ENCODE measurements around the gene NDUFB7.
"Not testable (repeated sequence)": the region's sequence is repeated elsewhere in the genome, so short reads cannot be mapped to it uniquely, and the experiment has no call there.

The NDUFB7 gene

DNA sequence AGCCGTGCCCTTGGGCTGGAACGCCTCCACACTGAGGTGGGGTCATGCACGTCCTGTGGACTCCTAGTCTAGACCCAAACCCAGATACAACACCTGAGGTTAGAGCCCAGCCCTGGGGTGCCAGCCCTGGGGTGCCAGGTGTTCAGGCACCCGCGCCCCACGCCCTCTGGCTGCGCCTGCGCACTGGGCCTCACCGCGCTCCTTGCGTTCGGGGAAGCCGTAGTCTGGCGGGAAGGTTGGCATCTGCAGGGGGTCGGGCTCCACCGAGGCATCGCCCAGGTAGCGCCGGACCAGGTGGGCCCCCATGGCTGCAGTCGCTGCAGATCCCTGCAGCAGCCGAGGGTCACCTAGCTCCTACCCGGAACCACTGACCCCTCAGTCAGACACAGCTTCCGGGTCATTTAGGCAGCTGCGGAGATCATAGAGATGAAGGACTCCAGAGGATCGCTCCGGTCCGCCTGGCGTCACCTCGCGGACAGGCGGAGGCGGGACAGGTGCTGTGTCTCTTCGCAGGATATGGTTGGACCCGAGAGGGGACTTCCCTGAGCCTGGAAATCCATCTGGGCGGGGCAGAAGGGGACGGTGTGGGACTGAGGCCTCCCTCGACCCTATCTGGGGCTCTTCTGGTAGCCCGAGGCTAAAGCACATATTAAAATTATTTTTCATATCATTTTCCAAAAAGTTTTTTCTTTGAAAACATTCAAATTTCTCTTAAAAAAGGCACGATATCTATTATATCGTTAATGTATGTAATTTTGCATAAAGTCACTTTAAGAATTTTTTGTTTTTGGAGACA, at the start of gene NDUFB7:
Gene NDUFB7, minus strand, starts transcription at position 372 of the 796 bp plus-strand sequence. Its CDS starts 66 bp downstream, at position 306.
- peak; percentile 69 for DNase-seq

- DNase-seq, result no peak
These were observed 47.5 kb upstream of the NDUFB7 start for GRCh38 chr19:14619404-14619803.

DNA sequence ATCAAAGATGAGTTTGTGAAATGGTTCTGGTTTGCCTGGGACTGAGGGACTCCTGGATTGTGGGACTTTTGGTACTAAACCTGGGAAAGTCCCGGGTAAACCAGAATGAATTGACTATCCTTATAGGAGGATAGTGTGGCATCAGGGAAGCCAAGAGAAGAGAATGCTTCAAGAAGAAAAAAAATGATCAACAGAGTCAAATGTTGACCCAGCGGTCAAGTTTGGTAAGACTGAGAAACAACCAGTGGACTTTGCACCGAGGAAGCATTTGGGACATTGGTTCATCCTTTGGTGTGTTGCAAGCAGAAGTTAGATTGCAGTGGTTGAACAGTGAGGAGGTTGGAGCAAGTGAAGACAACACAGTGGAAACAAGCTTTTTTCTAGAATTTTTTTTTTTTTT, 44.5 kb upstream of the NDUFB7 start:
- no peak for DNase-seq

- no peak for DNase-seq
These were observed 43.8 kb upstream of the NDUFB7 start for GRCh38 chr19:14615623-14616022.

- DNase-seq, result no peak
These were observed 42.2 kb upstream of the NDUFB7 start for GRCh38 chr19:14614099-14614412.

DNA sequence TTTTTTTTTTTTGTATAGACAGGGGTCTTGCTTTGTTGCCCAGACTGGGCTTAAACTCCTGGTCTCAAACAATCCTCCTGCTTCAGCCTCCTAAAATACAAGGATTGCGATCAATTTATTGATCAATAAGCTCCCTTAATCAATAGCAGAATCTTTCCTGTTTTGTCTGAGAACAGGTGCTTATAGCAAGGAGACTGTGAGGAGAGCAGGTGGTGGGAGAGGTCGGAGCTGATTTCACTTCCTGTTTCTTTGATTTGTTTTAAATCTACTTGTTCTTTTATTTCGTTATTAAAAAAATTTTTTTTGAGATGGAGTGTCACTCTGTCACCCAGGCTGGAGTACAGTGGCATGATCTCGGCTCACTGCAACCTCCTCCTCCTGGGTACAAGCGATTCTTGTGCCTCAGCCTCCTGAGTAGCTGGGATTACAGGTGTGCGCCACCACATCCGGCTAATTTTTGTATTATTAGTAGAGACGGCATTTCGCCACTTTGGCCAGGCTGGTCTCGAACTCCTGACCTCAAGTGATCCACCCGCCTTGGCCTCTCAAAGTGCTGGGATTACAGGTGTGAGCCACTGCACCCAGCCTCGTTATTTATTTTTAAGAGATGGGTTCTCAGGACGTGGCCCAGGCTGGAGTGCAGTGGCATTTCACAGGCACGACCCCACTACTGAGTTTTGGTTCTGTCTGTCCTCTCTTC, 41.7 kb upstream of the NDUFB7 start:
- DNase-seq, result not testable (repeated sequence)

DNA sequence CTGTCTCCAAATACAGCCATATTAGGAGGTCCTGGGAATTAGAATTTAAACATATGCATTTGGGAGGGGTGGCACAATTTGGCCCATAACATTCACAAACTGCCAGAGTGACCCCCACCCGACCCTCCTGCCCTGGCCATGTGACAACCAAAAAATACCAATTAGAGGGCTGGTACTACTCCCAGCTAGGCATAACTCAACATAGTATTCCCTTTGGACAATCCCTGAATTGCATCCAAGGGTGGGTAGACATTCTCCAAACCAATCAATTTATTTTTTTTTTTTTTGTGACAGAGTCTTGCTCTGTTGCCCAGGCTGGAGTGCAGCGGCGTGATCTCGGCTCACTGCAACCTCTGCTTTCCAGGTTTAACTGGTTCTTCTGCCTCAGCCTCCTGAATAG, 40.8 kb upstream of the NDUFB7 start:
- no peak for DNase-seq

DNA sequence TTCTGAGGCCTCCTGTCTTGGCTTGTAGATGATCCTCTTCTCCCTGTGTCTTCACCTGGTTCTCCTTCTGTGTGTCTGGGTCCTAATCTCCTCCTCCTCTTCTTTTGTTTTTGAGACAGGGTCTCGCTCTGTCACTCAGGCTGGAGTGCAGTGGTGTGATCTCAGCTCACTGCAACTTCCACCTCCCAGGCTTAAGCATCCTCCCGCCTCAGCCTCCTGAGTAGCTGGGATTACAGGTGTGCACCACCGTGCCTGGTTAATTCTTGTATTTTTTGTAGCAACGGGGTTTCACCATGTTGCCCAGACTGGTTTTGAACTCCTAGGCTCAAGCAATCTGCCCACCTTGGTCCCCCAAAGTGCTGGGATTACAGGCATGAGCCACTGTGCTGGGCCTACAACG, 40.4 kb upstream of the NDUFB7 start:
- DNase-seq, result not testable (repeated sequence)

DNA sequence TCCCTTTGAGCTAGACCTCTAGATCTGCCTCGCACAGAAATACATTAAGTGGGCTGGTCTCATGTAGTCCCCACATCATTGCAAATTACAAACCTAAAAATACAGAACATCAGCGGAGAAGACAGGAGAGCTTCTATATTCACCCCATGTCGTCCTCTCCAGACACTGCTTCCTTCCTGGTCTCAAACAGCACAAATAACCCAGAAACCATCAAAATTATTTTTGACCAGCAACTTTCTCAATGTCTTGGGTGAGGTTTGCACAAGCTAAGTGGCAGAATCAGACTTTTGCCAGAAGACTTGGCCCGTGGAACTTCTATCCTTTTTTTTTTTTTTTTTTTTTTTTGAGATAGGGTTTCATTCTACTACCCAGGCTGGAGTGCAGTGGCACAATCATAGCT, 39.2 kb upstream of the NDUFB7 start:
- DNase-seq, result no peak

DNA sequence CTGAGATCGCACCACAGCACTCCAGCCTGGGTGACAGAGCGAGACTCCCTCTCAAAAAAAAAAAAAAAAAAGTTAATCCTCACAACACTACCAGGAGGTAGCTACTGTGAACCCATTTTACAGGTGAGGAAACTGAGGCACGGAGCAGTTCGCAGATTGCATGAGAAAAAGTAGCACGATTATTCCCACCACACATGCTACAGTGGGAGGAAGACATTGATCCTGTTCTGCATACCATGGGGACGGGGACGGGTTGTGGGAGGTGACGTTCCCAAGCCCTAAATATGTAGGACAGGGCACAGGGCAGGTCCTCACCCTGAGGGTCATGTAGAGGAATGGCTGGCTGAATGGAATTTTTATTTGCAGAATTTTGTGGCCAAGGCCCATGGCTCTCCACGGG, 34.8 kb upstream of the NDUFB7 start:
- DNase-seq, result no peak

GRCh38 chr19:14603990-14604387, 32.1 kb upstream of the NDUFB7 start:
- no peak for DNase-seq

- no peak for DNase-seq
These were observed 27.8 kb upstream of the NDUFB7 start for GRCh38 chr19:14599548-14600147.

DNA sequence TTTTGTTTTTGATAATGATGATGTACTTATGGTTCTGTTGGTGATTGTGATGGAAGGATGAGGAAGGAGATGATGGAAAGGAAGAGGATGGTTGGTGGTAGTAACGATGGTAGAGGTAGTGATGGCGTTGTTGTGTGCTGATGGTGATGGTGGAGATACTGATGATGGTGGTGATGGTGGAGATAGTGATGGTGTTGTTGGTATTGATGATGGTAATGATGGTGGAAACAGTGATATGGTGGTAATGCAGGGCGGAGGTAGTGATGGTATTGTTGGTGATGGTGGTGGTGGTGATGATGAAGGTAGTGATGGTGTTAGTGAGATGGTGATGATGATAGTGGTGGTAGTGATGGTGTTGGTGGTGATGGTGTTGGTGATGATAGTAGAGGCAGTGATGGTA, 23.7 kb upstream of the NDUFB7 start:
- DNase-seq, result no peak

DNA sequence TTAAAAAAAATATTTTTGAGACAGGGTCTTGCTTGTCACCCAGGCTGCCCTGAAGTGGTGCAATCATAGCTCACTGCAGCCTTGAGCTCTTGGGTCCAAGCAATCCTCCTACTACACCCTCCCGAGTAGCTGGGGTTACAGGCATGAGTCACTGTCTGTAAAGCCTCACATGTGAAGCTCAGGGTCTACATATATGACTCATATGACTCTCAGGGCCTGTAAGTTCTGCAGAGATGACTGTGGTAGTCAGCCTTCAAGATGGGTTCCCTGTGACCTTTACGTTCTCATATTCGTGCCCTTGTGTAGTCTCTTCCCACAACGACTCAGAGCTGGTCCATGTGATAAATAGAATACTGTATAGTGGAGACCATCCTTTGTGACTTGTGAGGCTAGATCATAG, 17.6 kb upstream of the NDUFB7 start:
- DNase-seq, result not testable (repeated sequence)

DNA sequence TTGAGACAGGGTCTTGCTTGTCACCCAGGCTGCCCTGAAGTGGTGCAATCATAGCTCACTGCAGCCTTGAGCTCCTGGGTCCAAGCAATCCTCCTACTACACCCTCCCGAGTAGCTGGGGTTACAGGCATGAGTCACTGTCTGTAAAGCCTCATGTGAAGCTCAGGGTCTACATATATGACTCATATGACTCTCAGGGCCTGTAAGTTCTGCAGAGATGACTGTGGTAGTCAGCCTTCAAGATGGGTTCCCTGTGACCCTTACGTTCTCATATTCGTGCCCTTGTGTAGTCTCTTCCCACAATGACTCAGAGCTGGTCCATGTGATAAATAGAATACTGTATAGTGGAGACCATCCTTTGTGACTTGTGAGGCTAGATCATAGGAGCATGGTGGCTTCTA, 13.3 kb upstream of the NDUFB7 start:
- DNase-seq, result not testable (repeated sequence)

DNA sequence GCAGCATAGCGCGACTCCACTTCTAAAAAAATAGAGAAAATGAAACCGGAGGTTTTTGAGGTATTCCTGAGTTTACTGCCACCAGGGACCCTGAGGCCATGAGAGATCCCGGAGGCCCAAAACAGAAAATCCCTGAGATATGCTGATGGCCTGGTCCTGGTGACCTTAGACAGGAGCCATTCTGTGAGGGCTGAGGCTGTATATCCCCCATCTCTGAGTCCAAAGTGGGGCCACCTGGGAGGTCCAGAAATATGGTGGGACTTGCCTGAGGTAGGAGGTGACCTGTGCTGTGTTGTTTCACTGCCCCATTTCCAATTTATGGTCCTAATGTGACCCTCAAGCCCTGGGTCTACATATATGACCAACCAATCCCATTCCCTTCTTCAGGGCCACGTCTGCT, 12.5 kb upstream of the NDUFB7 start:
- DNase-seq, result not testable (repeated sequence)

- DNase-seq, result no peak
These were observed 11.1 kb upstream of the NDUFB7 start, which contains the start of gene CLEC17A for GRCh38 chr19:14582894-14583340. Gene CLEC17A, plus strand, starts transcription at chr19:14583084. Its CDS starts 77 bp downstream, at chr19:14583161.

- no peak for DNase-seq
These were observed 8.9 kb upstream of the NDUFB7 start for GRCh38 chr19:14580623-14581237.

DNA sequence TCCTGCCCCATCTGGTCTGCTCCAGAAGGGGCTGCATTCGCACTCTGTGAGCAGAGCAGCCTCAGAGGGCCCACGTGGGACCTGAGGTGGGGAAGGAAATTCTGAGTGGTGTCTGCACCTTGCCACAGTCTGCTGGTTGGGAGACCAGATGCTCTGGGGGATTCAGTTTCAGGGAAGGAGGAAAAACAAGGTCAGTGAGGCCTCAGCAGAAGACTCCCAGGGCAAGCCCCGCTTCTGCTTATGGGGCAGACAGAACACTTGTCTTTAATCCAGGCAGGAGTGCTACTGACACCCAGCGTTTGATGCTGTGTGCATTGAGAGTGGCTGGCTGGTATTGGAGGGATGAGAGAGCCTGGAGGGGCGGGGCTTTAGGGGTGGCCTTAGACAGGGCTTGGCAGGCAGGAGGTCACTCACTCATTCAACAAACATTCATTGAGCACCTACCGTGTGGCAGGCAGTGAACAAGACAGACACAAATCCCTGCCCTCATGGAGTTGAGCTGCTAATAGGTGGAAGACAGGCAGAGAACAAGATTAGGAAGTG, 6.1 kb upstream of the NDUFB7 start:
- DNase-seq, result no peak

- no peak for DNase-seq
These were observed 5.4 kb upstream of the NDUFB7 start for GRCh38 chr19:14577264-14577663.

DNA sequence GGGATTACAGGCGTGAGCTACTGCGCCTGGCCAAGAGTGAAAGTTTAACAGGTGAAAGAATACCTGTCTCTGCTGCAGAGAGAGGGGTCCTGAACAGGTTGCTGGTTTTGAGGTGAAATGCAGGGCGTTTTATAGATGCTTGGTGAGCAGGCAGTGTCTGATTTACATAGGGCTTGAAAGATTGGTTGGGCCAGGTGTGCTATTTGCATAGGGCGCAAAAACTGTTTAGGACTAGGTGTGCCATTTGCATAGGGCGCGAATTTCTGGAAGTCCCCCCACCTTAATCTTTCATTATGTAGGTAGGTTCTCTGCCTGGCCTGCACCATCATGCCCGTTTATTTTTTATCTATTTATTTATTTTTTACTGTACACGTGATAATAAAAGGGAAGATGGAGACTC, 4.5 kb upstream of the NDUFB7 start:
- no peak for DNase-seq

GRCh38 chr19:14575428-14575980, 3.6 kb upstream of the NDUFB7 start:
- DNase-seq, result no peak

Data from GOT3 (cell line).